ENCODE data around the gene NPHP4. TPM values are rescaled to one million over a fixed set of nuclear protein-coding genes. Genes with fewer than 3 reads are reported as not detected.

The NPHP4 gene
- total RNA-seq, 1 donor from 2014 or later, result 3.2 TPM

DNA sequence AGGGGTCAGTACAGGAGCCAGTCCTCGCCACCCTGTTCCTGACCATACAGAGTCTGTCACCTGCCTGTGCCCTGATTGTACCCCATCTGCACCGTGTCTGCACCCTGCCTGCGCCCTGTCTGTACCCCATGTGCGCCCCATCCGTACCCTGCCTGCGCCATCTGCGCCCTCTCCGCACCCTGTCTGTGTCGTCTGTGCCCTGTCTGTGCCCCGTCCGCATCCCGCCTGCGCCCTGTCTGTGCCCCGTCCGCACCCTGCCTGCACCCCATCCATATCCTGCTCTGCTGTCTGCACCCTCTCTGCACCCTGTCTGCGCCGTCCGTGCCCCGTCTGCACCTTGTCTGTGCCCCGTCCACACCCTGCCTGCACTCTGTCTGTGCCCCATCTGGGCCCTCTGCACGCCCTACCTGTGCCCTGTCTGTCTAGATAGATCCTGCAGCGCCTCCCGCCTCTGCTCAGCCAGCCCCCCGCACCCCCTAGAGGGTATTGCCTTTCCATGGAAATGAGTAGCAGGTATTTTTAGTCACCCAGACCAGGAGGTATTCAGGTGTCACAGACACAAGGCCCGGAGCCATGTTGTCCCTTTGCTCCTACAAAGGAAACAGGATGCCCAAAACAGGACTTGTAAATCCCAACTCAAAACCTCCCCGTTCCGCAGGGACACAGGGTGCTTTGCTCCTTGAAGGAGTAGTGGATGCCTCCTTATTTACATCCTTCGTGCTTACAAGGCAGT lies 7.7 kb upstream of the NPHP4 start:
- no peak for FAIRE-seq
- TF ChIP-seq, protein P1, sequence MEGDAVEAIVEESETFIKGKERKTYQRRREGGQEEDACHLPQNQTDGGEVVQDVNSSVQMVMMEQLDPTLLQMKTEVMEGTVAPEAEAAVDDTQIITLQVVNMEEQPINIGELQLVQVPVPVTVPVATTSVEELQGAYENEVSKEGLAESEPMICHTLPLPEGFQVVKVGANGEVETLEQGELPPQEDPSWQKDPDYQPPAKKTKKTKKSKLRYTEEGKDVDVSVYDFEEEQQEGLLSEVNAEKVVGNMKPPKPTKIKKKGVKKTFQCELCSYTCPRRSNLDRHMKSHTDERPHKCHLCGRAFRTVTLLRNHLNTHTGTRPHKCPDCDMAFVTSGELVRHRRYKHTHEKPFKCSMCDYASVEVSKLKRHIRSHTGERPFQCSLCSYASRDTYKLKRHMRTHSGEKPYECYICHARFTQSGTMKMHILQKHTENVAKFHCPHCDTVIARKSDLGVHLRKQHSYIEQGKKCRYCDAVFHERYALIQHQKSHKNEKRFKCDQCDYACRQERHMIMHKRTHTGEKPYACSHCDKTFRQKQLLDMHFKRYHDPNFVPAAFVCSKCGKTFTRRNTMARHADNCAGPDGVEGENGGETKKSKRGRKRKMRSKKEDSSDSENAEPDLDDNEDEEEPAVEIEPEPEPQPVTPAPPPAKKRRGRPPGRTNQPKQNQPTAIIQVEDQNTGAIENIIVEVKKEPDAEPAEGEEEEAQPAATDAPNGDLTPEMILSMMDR (IDR thresholded peaks at IDR 0.05; ENCODE audit: insufficient read depth, low read length, severe bottlenecking), result no peak
- H3K4me3 ChIP-seq (ENCODE audit: low read depth, low read length), result no peak overlapping the region
- H3K36me3 ChIP-seq (ENCODE audit: control insufficient read depth, insufficient read depth, low read length), result no peaks in the 10 kb centered on the region
- no peaks in the 10 kb centered on the region for H3K27me3 ChIP-seq (ENCODE audit: control insufficient read depth, insufficient read depth, low read length)
- DNase-seq (ENCODE audit: low read depth), result no peak

DNA sequence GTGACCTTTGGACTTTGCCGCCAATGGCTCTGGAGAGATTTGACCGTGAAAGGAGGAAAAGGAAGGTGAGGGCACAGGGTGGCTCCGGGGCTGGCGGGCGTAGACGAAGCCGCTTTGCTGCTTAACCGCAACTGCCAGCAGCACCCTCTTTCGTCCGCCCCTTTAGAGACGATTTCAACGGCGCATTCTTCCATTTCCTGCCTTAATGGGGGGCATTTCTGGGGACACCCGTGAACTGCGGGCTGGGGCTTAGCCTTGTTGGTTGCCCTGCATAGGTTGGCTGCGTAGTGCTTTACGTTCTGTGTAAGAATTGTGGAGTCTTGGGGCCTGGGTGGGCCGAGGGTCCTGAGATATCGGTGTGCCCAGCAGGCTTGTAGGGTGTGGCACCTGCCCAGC lies 6.7 kb upstream of the NPHP4 start:
- FAIRE-seq (no peak), DNase-seq (ENCODE audit: low read depth) (no peak)
- H3K4me3 ChIP-seq (ENCODE audit: low read depth, low read length), result no peak overlapping the region
- H3K27me3 ChIP-seq (ENCODE audit: control insufficient read depth, insufficient read depth, low read length), result no peaks in the 10 kb centered on the region
- no peaks in the 10 kb centered on the region for H3K36me3 ChIP-seq (ENCODE audit: control insufficient read depth, insufficient read depth, low read length)
- TF ChIP-seq, protein P1 (IDR thresholded peaks at IDR 0.05; ENCODE audit: insufficient read depth, low read length, severe bottlenecking), result no peak

DNA sequence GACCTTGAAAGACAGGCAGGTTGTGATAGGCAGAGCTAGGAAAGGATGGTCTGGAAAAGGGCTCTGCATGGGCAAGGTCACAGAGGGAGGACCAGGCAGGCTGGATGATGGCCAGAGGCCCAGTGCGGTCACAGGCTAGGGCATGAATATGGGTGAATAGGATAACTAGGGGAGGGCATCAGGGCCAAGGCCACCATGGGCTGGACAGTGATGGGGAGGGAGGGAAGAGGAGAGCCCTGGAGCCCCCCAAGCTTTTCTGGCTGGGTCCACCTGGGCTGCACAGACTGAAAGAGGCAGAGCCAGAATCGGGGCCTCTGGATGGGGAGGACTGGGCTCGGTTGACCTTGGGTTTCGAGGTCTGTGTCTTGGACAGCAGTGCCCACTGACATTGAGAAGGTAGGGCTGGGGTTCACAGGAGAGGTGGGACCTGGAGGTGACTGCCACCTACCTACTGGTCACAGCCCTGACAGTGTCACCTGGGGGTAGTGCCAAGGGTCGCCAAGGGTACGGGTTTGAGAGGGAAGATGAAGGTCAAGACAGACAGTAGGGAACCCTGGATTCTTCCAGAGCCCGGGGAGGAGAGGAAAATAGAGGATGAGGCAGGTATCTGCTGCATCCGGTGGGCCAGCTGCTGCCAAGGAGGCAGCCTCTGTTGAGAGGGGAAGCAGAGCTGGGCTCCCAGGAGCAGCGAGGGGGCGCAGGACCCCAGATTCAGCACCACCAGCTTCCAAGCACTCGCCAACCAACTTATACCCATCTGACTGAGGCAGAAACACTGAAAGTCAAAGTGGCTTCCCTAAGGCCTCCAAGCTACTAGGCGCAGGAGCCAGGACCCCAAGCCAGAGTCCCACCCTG lies 6.1 kb upstream of the NPHP4 start:
- DNase-seq (ENCODE audit: low read depth), result no peak
- Histone ChIP-seq H3K4me3 (ENCODE audit: low read depth, low read length) (no peak overlapping the region), H3K27me3 (ENCODE audit: control insufficient read depth, insufficient read depth, low read length) (no peaks in the 10 kb centered on the region), H3K36me3 (ENCODE audit: control insufficient read depth, insufficient read depth, low read length) (no peaks in the 10 kb centered on the region)
- FAIRE-seq, result no peak
- TF ChIP-seq, protein P1 (IDR thresholded peaks at IDR 0.05; ENCODE audit: insufficient read depth, low read length, severe bottlenecking), result no peak

DNA sequence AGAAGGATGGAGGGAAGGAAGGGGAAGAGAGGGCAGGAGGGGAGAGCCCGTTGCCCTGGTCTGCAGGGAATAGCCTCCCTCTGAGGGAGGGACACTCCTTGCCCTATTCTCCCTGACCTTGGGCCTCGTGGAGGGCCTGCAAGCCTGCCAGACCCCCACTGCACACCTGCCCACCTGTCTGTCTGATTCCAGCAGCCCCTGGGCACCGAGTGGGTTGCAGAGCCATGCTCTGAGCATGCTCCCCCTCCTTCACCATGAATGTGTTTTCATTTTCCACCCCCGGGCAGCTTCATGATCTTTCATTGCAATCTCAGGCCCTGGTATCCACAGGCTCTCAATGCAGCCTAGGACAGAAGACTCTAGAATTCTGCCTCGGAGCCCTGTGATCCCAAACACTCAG lies 5.1 kb upstream of the NPHP4 start:
- FAIRE-seq (no peak), DNase-seq (ENCODE audit: low read depth) (no peak)
- Histone ChIP-seq H3K4me3 (ENCODE audit: low read depth, low read length) (no peak overlapping the region), H3K27me3 (ENCODE audit: control insufficient read depth, insufficient read depth, low read length) (no peaks in the 10 kb centered on the region), H3K36me3 (ENCODE audit: control insufficient read depth, insufficient read depth, low read length) (no peaks in the 10 kb centered on the region)
- TF ChIP-seq, protein P1 (IDR thresholded peaks at IDR 0.05; ENCODE audit: insufficient read depth, low read length, severe bottlenecking), result no peak

DNA sequence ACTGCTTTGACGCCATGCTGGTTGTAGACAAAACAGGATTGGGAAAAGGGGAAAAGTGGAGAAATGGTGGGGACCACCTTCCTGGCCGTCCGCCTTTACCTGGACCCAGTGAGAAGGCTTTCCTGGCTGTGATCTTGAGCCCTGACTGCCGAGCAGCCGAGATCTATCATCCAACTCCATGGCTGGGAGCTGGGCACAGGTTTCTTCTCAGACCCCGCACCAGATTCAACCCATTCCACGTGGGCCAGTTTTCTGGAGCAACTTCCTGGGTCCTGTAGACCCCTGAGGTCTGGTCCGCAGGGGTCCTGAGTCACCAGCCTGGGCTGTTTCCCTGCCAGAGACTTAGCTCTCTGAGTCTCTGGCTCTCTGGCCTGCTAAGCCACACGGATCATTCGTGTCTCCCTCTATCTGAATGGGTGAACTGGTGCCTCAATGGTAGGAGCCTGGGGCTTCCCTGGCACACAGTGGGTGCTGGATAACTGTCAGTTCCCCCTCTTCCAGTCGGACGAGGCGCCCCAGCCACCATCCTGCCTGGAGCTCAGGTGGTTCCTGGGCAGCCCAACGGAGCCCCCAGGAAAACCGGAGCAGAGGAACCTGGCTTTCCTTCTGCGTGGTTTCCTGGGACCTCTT lies 4.5 kb upstream of the NPHP4 start:
- TF ChIP-seq, protein P1 (IDR thresholded peaks at IDR 0.05; ENCODE audit: insufficient read depth, low read length, severe bottlenecking), result no peak

More for the DNA sequence above, 4.5 kb upstream of the NPHP4 start:
- FAIRE-seq (no peak), DNase-seq (ENCODE audit: low read depth) (no peak)
- Histone ChIP-seq H3K27me3 (ENCODE audit: control insufficient read depth, insufficient read depth, low read length) (no peaks in the 10 kb centered on the region), H3K36me3 (ENCODE audit: control insufficient read depth, insufficient read depth, low read length) (no peaks in the 10 kb centered on the region), H3K4me3 (ENCODE audit: low read depth, low read length) (no peak overlapping the region)
